Astrocyte (in vitro differentiated cells and primary cell): ENCODE measurements around the gene CDH13.

Source experiments
- CTCF ChIP-seq: IDR thresholded peaks from 2 replicates; pipeline ENCODE4 v1.5.1; 2011; ENCODE audit warnings: low read depth, mild to moderate bottlenecking, inconsistent platforms, low read length, moderate library complexity; ENCODE audit not compliant: insufficient read depth
- EZH2 ChIP-seq: IDR thresholded peaks from 2 replicates; pipeline ENCODE4 v1.6.1; 2012; ENCODE audit warnings: mild to moderate bottlenecking, low read length, inconsistent platforms; ENCODE audit not compliant: insufficient read depth

- TF ChIP-seq CTCF = no peak
- TF ChIP-seq EZH2 = no peak
These were observed 375.9 kb downstream of the CDH13 start for GRCh38 chr16:83002351-83003334.
